Immature natural killer cell (primary cell): Measurements from ENCODE around the gene LSM2. TPM values are rescaled to one million over a fixed set of nuclear protein-coding genes. Genes with fewer than 3 reads are reported as not detected.
A peak's percentile ranks its signal among the peaks of the same experiment; 100 is the strongest.
"Not testable (repeated sequence)": the region's sequence is repeated elsewhere in the genome, so short reads cannot be mapped to it uniquely, and the experiment has no call there.

ENCODE experiments used
- DNase-seq, 3 donors: peaks; one replicate each; pipeline ENCODE4 v3.0.0; 2022; ENCODE audit warnings: mixed read lengths in 1 of 3
- H3K27ac Mint-ChIP-seq, 6 donors: one replicate each; pipeline ENCODE4 v1.8.0; 2020; ENCODE audit warnings: mixed read lengths in 6 of 6, mild to moderate bottlenecking in 5 of 6, inconsistent platforms in 4 of 6, moderate library complexity in 3 of 6
- H3K27me3 Mint-ChIP-seq, 3 donors: one replicate each; pipeline ENCODE4 v1.8.0; 2020 to 2021; ENCODE audit warnings: low read depth in 3 of 3, mild to moderate bottlenecking in 3 of 3, mixed read lengths in 3 of 3, moderate library complexity in 3 of 3, inconsistent platforms in 1 of 3
- H3K36me3 Mint-ChIP-seq, 3 donors: one replicate each; pipeline ENCODE4 v1.8.0; 2020; ENCODE audit warnings: mixed read lengths in 3 of 3, inconsistent platforms in 2 of 3, mild to moderate bottlenecking in 2 of 3
- H3K4me1 Mint-ChIP-seq, 2 donors: one replicate each; pipeline ENCODE4 v1.8.0; 2020; ENCODE audit warnings: inconsistent platforms in 2 of 2, mild to moderate bottlenecking in 2 of 2, mixed read lengths in 2 of 2, moderate library complexity in 1 of 2
- H3K4me3 Mint-ChIP-seq, 5 donors: one replicate each; pipeline ENCODE4 v1.8.0; 2020; ENCODE audit warnings: mild to moderate bottlenecking in 5 of 5, mixed read lengths in 5 of 5, inconsistent platforms in 3 of 5, moderate library complexity in 3 of 5
- H3K9me3 Mint-ChIP-seq, 6 donors: one replicate each; pipeline ENCODE4 v1.8.0; 2020; ENCODE audit warnings: mild to moderate bottlenecking in 6 of 6, mixed read lengths in 6 of 6, inconsistent platforms in 4 of 6, moderate library complexity in 3 of 6
- polyA plus RNA-seq, 3 donors: library from polyadenylated mRNA; unstranded; fragments of 300-500 nt; fragmentation: Illumina TruSeq; gene quantifications; one replicate each; pipeline ENCODE4 v1.2.3, GENCODE V29; 2021

LSM2 gene
- polyA plus RNA-seq, 3 donors from 2014 or later = 77.7 to 97.1 (median 94.6) TPM

DNA sequence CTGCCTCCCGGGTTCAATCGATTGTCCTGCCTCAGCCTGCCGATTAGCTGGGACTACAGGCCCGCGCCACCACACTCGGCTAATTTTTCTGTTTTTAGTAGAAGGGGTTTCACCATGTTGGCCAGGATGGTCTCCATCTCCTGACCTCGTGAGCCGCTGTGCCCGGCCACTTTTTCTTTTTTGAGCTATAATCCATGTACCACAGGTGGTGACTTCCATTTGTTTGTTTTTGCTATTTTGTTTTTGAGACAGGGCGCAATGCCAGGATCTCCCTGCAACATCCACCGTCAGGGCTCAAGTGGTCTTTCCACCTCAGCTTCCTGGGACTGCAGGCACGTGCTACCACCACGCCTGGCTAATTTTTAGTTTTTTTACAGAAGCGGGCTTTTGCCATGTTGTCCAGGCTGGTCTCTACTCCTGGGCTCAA is 29.3 kb upstream of the LSM2 start:
- peak overlapping the region; percentile 89 to 99 (median 95) for H3K4me3 Mint-ChIP-seq

GRCh38 chr6:31834367-31835250 is 27.8 kb upstream of the LSM2 start:
- no peaks in the 10 kb centered on the region for H3K9me3 Mint-ChIP-seq
- H3K27ac Mint-ChIP-seq = peak overlapping the region; percentile 96 to 100 (median 99)
- H3K36me3 Mint-ChIP-seq = peaks cover 9 to 20% (median 14%) of the 10 kb centered on the region in 3 donors
- H3K4me3 Mint-ChIP-seq = peak overlapping the region; percentile 89 to 99 (median 95)
- peaks cover 58 to 62% of the 10 kb centered on the region in 2 donors for H3K4me1 Mint-ChIP-seq
- peaks cover 6 to 10% (median 9%) of the 10 kb centered on the region in 3 donors for H3K27me3 Mint-ChIP-seq
- peak; percentile 79 to 83 (median 81) for DNase-seq

More for the DNA sequence above, 29.3 kb upstream of the LSM2 start:
- Mint-ChIP-seq H3K9me3 (no peaks in the 10 kb centered on the region), H3K4me1 (peaks cover 44 to 49% of the 10 kb centered on the region in 2 donors), H3K27me3 (peaks cover 6 to 9% (median 8%) of the 10 kb centered on the region in 3 donors), H3K36me3 (peaks cover 9 to 29% (median 18%) of the 10 kb centered on the region in 3 donors), H3K27ac (peak overlapping the region; percentile 96 to 100 (median 99))
- DNase-seq = no peak

- Mint-ChIP-seq H3K4me3 (peak overlapping the region in 4 of 5 donors; percentile 86 to 95 (median 90)), H3K36me3 (peaks cover 0 to under 1% (median under 1%) of the 10 kb centered on the region in 3 donors), H3K9me3 (no peaks in the 10 kb centered on the region), H3K27me3 (peaks cover 10 to 11% (median 10%) of the 10 kb centered on the region in 3 donors), H3K4me1 (peaks cover 51 to 56% of the 10 kb centered on the region in 2 donors), H3K27ac (peak overlapping the region in 1 of 6 donors; percentile 76)
- no peak for DNase-seq
Measured at GRCh38 chr6:31831350-31832215, 24.8 kb upstream of the LSM2 start.

DNA sequence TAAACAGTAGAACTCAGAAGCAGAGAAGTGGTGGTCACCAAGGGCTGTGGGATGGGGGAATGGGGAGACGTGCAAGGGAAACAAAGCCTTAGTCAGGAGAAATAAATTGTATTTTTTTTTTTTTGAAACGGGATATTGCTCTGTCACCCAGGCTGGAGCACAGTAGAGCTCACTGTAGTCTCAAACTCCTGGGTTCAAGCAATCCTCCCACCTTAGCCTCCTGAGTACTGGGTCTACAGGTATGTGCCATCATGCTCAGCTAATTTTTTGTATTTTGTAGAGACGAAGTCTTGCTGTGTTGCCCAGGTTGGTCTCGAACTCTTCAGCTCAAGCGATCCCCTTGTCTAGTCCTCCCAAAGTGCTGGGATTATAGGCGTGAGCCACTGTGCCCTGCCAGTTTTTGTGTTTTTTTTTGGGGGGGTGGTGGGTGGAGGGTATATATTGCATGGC is 24.1 kb upstream of the LSM2 start:
- Mint-ChIP-seq H3K36me3 (no peaks in the 10 kb centered on the region), H3K9me3 (no peaks in the 10 kb centered on the region), H3K4me3 (peak overlapping the region; percentile 86 to 95 (median 87)), H3K27ac (peak overlapping the region; percentile 76 to 93 (median 87)), H3K4me1 (peaks cover 50 to 52% of the 10 kb centered on the region in 2 donors), H3K27me3 (peaks cover 5 to 11% (median 10%) of the 10 kb centered on the region in 3 donors)
- no peak for DNase-seq

GRCh38 chr6:31829633-31830283 is 23.0 kb upstream of the LSM2 start:
- Mint-ChIP-seq H3K36me3 (no peaks in the 10 kb centered on the region), H3K27me3 (peaks cover 4 to 7% (median 5%) of the 10 kb centered on the region in 3 donors), H3K9me3 (no peaks in the 10 kb centered on the region), H3K4me1 (peaks cover 48% of the 10 kb centered on the region in 2 donors), H3K4me3 (peak overlapping the region; percentile 86 to 95 (median 87)), H3K27ac (peak overlapping the region; percentile 76 to 93 (median 92))
- DNase-seq = peak; percentile 53 to 56 (median 55)

GRCh38 chr6:31827286-31828079 is 20.7 kb upstream of the LSM2 start, which contains the start of gene HSPA1B:
HSPA1B (plus strand) TSS chr6:31827738; CDS start chr6:31827951, 213 bp downstream.
- H3K9me3 Mint-ChIP-seq = no peaks in the 10 kb centered on the region
- H3K27ac Mint-ChIP-seq = peak within 1 kb of the TSS; percentile 91 to 99 (median 96)
- peak; percentile 82 to 84 (median 83) for DNase-seq
- H3K4me1 Mint-ChIP-seq = peaks cover 43 to 48% of the 10 kb centered on the region in 2 donors
- H3K36me3 Mint-ChIP-seq = no peaks in the 10 kb centered on the region
- peaks cover 2 to 5% (median 5%) of the 10 kb centered on the region in 3 donors for H3K27me3 Mint-ChIP-seq
- peak within 1 kb of the TSS; percentile 92 to 94 (median 93) for H3K4me3 Mint-ChIP-seq

GRCh38 chr6:31826793-31827285 is 20.1 kb upstream of the LSM2 start:
- Mint-ChIP-seq H3K4me3 (peak overlapping the region; percentile 92 to 94 (median 93)), H3K27ac (peak overlapping the region; percentile 91 to 99 (median 96)), H3K27me3 (peaks cover 2 to 5% (median 5%) of the 10 kb centered on the region in 3 donors), H3K36me3 (no peaks in the 10 kb centered on the region), H3K9me3 (no peaks in the 10 kb centered on the region), H3K4me1 (peaks cover 49 to 54% of the 10 kb centered on the region in 2 donors)
- DNase-seq = no peak

- H3K9me3 Mint-ChIP-seq = no peaks in the 10 kb centered on the region
- no peak for DNase-seq
- peak overlapping the region in 4 of 5 donors; percentile 46 to 94 (median 94) for H3K4me3 Mint-ChIP-seq
- H3K36me3 Mint-ChIP-seq = no peaks in the 10 kb centered on the region
- H3K4me1 Mint-ChIP-seq = peaks cover 51 to 58% of the 10 kb centered on the region in 2 donors
- peak overlapping the region in 5 of 6 donors; percentile 50 to 97 (median 73) for H3K27ac Mint-ChIP-seq
- H3K27me3 Mint-ChIP-seq = peaks cover 0 to 5% (median 3%) of the 10 kb centered on the region in 3 donors
Measured at GRCh38 chr6:31825553-31825952, 18.8 kb upstream of the LSM2 start.

- Mint-ChIP-seq H3K27ac (peak overlapping the region in 3 of 6 donors; percentile 17 to 49 (median 34)), H3K4me1 (peaks cover 45 to 54% of the 10 kb centered on the region in 2 donors)
- not testable (repeated sequence) for H3K36me3 Mint-ChIP-seq
Measured at GRCh38 chr6:31823592-31824196, 16.9 kb upstream of the LSM2 start.

DNA sequence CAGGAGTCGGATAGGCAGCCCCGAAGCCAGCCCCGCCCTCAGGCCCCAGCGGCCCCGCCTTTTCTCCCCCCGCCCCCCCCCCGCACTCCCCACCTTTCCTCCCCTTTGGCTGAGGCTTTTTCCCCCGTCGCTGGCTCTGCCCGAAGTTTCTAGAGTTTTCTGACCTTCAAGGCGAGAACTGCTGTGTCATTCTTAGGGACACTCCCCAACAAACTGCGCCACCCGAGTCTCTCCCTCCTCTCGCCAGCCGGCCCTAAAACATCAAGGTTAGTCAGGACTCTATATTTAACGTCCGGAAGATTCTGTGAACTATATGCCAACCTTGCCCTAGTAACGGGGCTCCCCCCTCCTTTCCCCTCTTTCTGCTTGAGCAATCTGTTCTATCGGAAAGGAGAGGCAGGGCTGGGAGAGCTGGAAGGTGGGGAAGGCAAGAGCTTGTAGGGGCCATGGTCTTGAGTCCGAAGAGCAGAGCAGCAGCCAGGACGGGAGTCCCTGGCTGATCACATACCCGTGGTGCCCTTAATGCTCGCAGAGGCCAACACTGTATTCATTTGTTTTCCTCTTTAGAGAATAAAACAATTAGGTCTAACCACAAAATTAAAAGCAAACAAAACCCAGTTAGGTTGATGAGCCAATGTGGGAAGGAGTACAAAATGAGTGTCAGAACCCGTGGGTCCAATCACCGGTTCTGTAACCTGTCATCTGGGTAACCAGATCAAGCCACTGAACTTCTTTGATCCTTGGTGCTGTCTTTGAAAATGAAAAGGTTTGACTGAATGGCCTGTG is 15.5 kb upstream of the LSM2 start:
- Mint-ChIP-seq H3K4me1 (peaks cover 52 to 63% of the 10 kb centered on the region in 2 donors), H3K4me3 (peak overlapping the region; percentile 89 to 96 (median 94)), H3K27me3 (peaks cover 0 to 8% (median 3%) of the 10 kb centered on the region in 3 donors), H3K27ac (peak overlapping the region; percentile 81 to 96 (median 94)), H3K36me3 (no peaks in the 10 kb centered on the region), H3K9me3 (no peaks in the 10 kb centered on the region)
- peak in 2 of 3 donors; percentile 48 to 53 for DNase-seq

More at GRCh38 chr6:31823592-31824196, 16.9 kb upstream of the LSM2 start:
- not testable (repeated sequence) for H3K9me3 Mint-ChIP-seq, H3K27me3 Mint-ChIP-seq, DNase-seq
- peak overlapping the region in 1 of 5 donors; percentile 57 for H3K4me3 Mint-ChIP-seq
